Dedifferentiated amniotic fluid mesenchymal stem cell (primary cell): Measurements from ENCODE around the gene ABCC9.
A peak's percentile ranks its signal among the peaks of the same experiment; 100 is the strongest.

Experiments used
- DNase-seq: peaks from one replicate; pipeline ENCODE4 v3.0.0-alpha.2; 2016; ENCODE audit errors: extremely low spot score

ABCC9 gene

GRCh38 chr12:21940549-21941505 is at the start of gene ABCC9:
Gene ABCC9, minus strand, starts transcription at chr12:21941426. Its CDS starts 4,752 bp downstream, at chr12:21936674.
- DNase-seq: peak; percentile 15

- peak; percentile 63 for DNase-seq
Observed at GRCh38 chr12:21989819-21990412, 48.7 kb upstream of the ABCC9 start.

- no peak for DNase-seq
Observed at GRCh38 chr12:21988619-21989018, 47.4 kb upstream of the ABCC9 start.

GRCh38 chr12:21987755-21988154 is 46.5 kb upstream of the ABCC9 start:
- no peak for DNase-seq

- DNase-seq: no peak
Observed at GRCh38 chr12:21985155-21985554, 43.9 kb upstream of the ABCC9 start.

GRCh38 chr12:21984375-21984774 is 43.1 kb upstream of the ABCC9 start:
- DNase-seq: no peak

- DNase-seq: no peak
Observed at GRCh38 chr12:21983095-21983494, 41.9 kb upstream of the ABCC9 start.

- DNase-seq: no peak
Observed at GRCh38 chr12:21980544-21980943, 39.3 kb upstream of the ABCC9 start.

- no peak for DNase-seq
Observed at GRCh38 chr12:21975293-21975692, 34.1 kb upstream of the ABCC9 start.

GRCh38 chr12:21973221-21973620 is 32.0 kb upstream of the ABCC9 start:
- DNase-seq: no peak

GRCh38 chr12:21972055-21972454 is 30.8 kb upstream of the ABCC9 start:
- DNase-seq: no peak

- no peak for DNase-seq
Observed at GRCh38 chr12:21971344-21971743, 30.1 kb upstream of the ABCC9 start.

- DNase-seq: no peak
Observed at GRCh38 chr12:21962821-21963220, 21.6 kb upstream of the ABCC9 start.

GRCh38 chr12:21962236-21962635 is 21.0 kb upstream of the ABCC9 start:
- DNase-seq: no peak

- no peak for DNase-seq
Observed at GRCh38 chr12:21950649-21951048, 9.4 kb upstream of the ABCC9 start.

- DNase-seq: no peak
Observed at GRCh38 chr12:21949036-21949435, 7.8 kb upstream of the ABCC9 start.

- DNase-seq: no peak
Observed at GRCh38 chr12:21946983-21947382, 5.8 kb upstream of the ABCC9 start.

GRCh38 chr12:21945002-21945401 is 3.8 kb upstream of the ABCC9 start:
- no peak for DNase-seq

- DNase-seq: no peak
Observed at GRCh38 chr12:21942377-21942703, 1.1 kb upstream of the ABCC9 start.

- DNase-seq: no peak
Observed at GRCh38 chr12:21941506-21942376, 515 bp upstream of the ABCC9 start.

GRCh38 chr12:21939435-21939834 is 1.8 kb downstream of the ABCC9 start:
- no peak for DNase-seq

- DNase-seq: no peak
Observed at GRCh38 chr12:21938879-21939278, 2.3 kb downstream of the ABCC9 start.
